Parathyroid adenoma (tissue), 2 donors: ENCODE data around the gene NR1D2.

ENCODE experiments used
- H2AFZ ChIP-seq: fragments of 300-600 bp; sonication (generic); one replicate; pipeline ENCODE4 v1.7.0; 2017; ENCODE audit warnings: antibody characterized with exemption, mild to moderate bottlenecking
- H3K27ac ChIP-seq: fragments of 300-600 bp; sonication (generic); one replicate; pipeline ENCODE4 v1.7.0; 2017
- H3K27me3 ChIP-seq: fragments of 300-600 bp; sonication (generic); one replicate; pipeline ENCODE4 v1.7.0; 2017; ENCODE audit warnings: low read length; ENCODE audit not compliant: control insufficient read depth, insufficient read depth
- H3K36me3 ChIP-seq: fragments of 300-600 bp; sonication (generic); one replicate; pipeline ENCODE4 v1.7.0; 2017; ENCODE audit warnings: low read length; ENCODE audit not compliant: control insufficient read depth, insufficient read depth
- H3K4me1 ChIP-seq: fragments of 300-600 bp; sonication (generic); one replicate; pipeline ENCODE4 v1.7.0; 2017; ENCODE audit warnings: control low read depth
- H3K4me2 ChIP-seq: fragments of 300-600 bp; sonication (generic); one replicate; pipeline ENCODE4 v1.7.0; 2017; ENCODE audit warnings: low read length
- H3K4me3 ChIP-seq: fragments of 300-600 bp; sonication (generic); one replicate; pipeline ENCODE4 v1.7.0; 2017; ENCODE audit warnings: low read depth, low read length
- H3K79me2 ChIP-seq: fragments of 300-600 bp; sonication (generic); one replicate; pipeline ENCODE4 v1.7.0; 2017; ENCODE audit warnings: control low read depth
- H3K9ac ChIP-seq: fragments of 300-600 bp; sonication (generic); one replicate; pipeline ENCODE4 v1.7.0; 2017; ENCODE audit warnings: mild to moderate bottlenecking
- H3K9me3 ChIP-seq: fragments of 300-600 bp; sonication (generic); one replicate; pipeline ENCODE4 v1.7.0; 2017; ENCODE audit warnings: low read length; ENCODE audit not compliant: control insufficient read depth
- CTCF ChIP-seq: fragments of 300-600 bp; sonication (generic); IDR thresholded peaks from one replicate; pipeline ENCODE4 v1.7.0; 2017; ENCODE audit warnings: antibody characterized with exemption, mild to moderate bottlenecking
- donor health status: primary hyperparathyroidism.

NR1D2 gene

GRCh38 chr3:23921052-23921511, 24.0 kb upstream of the NR1D2 start:
- Histone ChIP-seq H3K4me3 (no peak overlapping the region), H3K27me3 (no peaks in the 10 kb centered on the region), H3K9me3 (no peaks in the 10 kb centered on the region), H3K4me1 (peaks cover 7% of the 10 kb centered on the region), H3K27ac (no peak overlapping the region), H2AFZ (no peak overlapping the region), H3K4me2 (no peak overlapping the region), H3K9ac (no peak overlapping the region), H3K36me3 (no peaks in the 10 kb centered on the region), H3K79me2 (peaks cover 16% of the 10 kb centered on the region)
- no peak for TF ChIP-seq CTCF

- no peaks in the 10 kb centered on the region for H3K27me3 ChIP-seq
- H3K9me3 ChIP-seq = no peaks in the 10 kb centered on the region
- H3K4me3 ChIP-seq = no peak overlapping the region
- H3K36me3 ChIP-seq = no peaks in the 10 kb centered on the region
- H3K4me1 ChIP-seq = peaks cover 1% of the 10 kb centered on the region
- H3K9ac ChIP-seq = no peak overlapping the region
- H3K79me2 ChIP-seq = no peaks in the 10 kb centered on the region
- no peak overlapping the region for H3K4me2 ChIP-seq
- no peak overlapping the region for H2AFZ ChIP-seq
- no peak for TF ChIP-seq CTCF
- H3K27ac ChIP-seq = no peak overlapping the region
Observed at GRCh38 chr3:23923786-23924185, 21.3 kb upstream of the NR1D2 start.

GRCh38 chr3:23926246-23926645, 18.8 kb upstream of the NR1D2 start:
- no peak for TF ChIP-seq CTCF
- no peaks in the 10 kb centered on the region for H3K36me3 ChIP-seq
- no peak overlapping the region for H3K4me3 ChIP-seq
- no peak overlapping the region for H3K4me2 ChIP-seq
- H2AFZ ChIP-seq = no peak overlapping the region
- no peaks in the 10 kb centered on the region for H3K9me3 ChIP-seq
- H3K9ac ChIP-seq = no peak overlapping the region
- H3K79me2 ChIP-seq = no peaks in the 10 kb centered on the region
- no peaks in the 10 kb centered on the region for H3K27me3 ChIP-seq
- no peaks in the 10 kb centered on the region for H3K4me1 ChIP-seq
- no peak overlapping the region for H3K27ac ChIP-seq

- Histone ChIP-seq H3K27ac (no peak overlapping the region), H3K36me3 (no peaks in the 10 kb centered on the region), H3K27me3 (no peaks in the 10 kb centered on the region), H3K4me1 (no peaks in the 10 kb centered on the region), H3K79me2 (no peaks in the 10 kb centered on the region), H3K4me3 (no peak overlapping the region), H2AFZ (no peak overlapping the region), H3K9ac (no peak overlapping the region), H3K4me2 (no peak overlapping the region), H3K9me3 (no peaks in the 10 kb centered on the region)
- peak; percentile 26 for TF ChIP-seq CTCF
Observed at GRCh38 chr3:23926736-23927135, 18.4 kb upstream of the NR1D2 start.

- no peaks in the 10 kb centered on the region for H3K4me1 ChIP-seq
- peak overlapping the region; percentile 44 for H2AFZ ChIP-seq
- no peak overlapping the region for H3K4me3 ChIP-seq
- H3K27me3 ChIP-seq = no peaks in the 10 kb centered on the region
- no peak overlapping the region for H3K4me2 ChIP-seq
- no peak overlapping the region for H3K9ac ChIP-seq
- H3K79me2 ChIP-seq = no peaks in the 10 kb centered on the region
- no peaks in the 10 kb centered on the region for H3K36me3 ChIP-seq
- no peaks in the 10 kb centered on the region for H3K9me3 ChIP-seq
- H3K27ac ChIP-seq = no peak overlapping the region
- TF ChIP-seq CTCF = no peak
Observed at GRCh38 chr3:23928524-23928923, 16.6 kb upstream of the NR1D2 start.
